ENCODE measurements around the gene PRKCH.

The PRKCH gene

GRCh38 chr14:61573748-61574513, 252.6 kb downstream of the PRKCH start:
- no peak for DNase-seq

GRCh38 chr14:61574514-61574807, 253.1 kb downstream of the PRKCH start:
- DNase-seq, result no peak

DNA sequence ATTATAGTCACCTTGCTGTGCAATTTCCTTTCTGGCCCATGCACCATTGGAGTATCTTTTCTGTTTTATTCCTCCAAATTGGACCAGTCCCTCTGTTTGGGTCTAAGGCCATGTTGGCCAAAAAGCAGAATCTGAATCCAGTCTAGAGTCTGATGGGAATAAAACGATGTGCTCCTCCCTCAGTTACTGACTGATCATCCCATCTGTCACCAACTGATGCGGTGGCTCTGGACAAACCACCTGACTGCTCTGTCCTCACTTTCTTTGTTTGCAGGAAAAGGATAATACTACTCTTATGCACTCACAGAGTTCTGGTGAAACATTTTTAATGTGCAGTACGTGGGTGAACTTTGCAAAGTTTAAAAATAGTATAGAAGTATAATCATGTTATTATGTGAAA, 253.7 kb downstream of the PRKCH start:
- no peak for DNase-seq

DNA sequence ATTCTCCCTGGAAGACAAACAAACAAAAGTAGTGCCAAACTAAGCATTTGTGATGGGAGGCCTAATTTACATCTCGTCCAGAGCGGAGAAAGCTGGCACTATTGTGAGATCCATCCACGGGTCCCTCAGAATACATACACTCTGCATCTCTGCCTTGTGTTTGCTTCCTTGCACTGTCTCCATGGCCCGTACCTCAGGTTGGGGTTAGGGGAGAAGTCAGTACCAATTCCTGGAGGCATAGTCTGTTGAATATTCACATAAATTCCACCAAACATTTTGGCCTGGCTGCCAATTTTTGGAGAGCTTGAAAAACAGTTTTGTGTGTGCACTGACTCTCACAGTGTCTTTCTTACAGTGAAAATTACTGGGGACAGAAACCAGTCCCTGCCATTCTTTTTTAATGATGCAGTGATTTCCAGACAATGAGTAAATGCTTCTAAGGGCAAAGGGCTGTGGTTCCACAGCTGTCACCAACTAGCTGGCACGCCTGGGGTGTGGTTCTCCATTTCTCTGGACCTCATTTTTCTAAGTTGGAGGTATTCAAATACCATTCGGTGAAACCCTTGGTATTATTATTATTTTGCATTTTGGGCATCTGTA, 254.3 kb downstream of the PRKCH start:
- no peak for DNase-seq

DNA sequence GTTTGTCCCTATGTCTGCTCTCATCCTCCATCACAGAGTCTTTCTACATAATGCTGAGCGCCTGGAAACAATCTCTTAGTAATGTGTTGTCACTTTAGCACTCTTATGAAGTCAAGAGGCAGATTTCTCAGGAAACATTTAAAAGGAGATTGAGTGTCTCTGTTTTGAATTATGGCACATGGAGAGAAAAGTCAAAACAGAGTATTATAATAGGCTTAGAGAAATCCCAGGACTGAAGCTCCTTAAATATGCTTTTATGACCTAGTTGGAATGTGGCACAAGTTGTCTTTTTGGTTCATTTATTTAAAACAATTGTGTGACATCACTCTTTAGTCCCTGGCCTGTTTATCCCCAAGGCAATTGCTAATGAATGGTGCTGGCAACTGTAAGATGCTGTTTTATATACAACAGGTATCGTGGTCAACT, 256.1 kb downstream of the PRKCH start:
- no peak for DNase-seq

DNA sequence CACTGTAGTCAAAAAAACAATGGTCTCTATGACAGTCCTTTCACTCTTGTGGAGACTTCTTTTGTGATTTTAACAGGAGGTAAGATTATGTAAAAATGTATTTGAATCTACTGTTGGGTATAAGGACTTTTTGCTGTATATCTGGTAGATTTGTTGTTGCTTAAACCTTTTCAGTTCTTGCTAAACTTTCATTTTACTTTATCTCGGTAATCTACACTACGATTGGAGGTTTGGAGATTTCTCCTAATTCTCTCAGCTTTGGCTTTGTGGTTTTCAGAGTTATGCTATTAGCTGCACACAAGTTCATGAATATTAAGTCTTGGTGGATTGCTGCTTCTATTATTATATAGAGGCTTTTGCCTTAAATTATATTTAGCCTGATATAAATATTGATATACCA, 257.4 kb downstream of the PRKCH start:
- DNase-seq, result no peak

- DNase-seq, result no peak
Observed at GRCh38 chr14:61581340-61581739, 260.0 kb downstream of the PRKCH start.

DNA sequence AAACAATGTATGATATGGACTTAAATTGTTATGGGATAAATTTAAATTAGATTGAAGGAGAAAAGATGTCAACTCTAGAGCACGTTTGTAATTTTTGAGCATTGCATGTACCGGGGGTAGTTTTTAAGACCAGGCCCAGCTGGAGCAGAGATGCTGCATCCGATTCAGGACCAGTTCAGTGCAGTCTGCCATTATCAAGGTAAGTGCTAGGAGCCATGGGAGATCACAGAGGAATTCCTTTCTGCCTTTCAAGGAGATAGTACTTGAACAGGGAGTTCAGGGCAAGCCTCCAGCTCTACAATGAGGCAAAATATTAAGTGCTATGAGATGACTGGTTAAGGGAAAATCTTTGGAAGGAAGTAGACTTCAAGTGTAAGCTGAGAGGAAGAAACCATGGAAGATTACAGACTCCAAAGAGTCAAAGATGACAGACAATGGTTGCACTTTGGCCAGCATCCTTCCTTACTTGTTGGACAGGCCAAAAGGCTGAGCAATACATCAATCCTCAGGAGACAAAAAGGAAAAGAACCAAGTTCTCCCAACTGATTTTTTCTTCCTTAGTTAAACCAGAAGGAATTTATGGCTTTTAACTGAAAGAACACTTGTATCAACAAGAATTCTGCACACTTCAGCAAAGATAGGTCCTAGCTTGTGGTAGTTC, 260.7 kb downstream of the PRKCH start:
- no peak for DNase-seq

GRCh38 chr14:61582815-61583214, 261.4 kb downstream of the PRKCH start:
- DNase-seq, result no peak

DNA sequence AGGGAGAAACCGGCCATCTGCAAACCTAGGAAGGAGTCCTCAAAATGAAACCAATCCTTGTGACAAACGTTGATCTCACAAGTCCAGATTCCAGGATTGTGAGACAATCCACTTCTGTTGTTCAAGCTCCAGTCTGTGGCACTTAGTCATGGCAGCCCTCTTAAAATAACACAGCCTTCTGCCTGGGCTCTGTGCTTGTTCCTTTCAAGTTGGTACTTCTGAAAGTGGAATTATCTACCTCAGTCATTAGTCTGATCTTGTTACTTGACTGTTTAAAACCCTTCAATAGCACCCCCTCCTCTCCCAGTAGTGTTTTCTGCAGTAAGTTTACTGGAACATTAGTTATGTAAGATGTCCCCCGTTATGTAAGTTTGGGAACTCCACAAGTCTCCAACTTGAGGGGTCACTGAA, 263.0 kb downstream of the PRKCH start:
- DNase-seq, result no peak

- no peak for DNase-seq
Observed at GRCh38 chr14:61585598-61586543, 264.5 kb downstream of the PRKCH start.

- no peak for DNase-seq
Observed at GRCh38 chr14:61586544-61587055, 265.2 kb downstream of the PRKCH start.

- no peak for DNase-seq
Observed at GRCh38 chr14:61587081-61587713, 265.8 kb downstream of the PRKCH start.

GRCh38 chr14:61588419-61588901, 267.1 kb downstream of the PRKCH start:
- no peak for DNase-seq

DNA sequence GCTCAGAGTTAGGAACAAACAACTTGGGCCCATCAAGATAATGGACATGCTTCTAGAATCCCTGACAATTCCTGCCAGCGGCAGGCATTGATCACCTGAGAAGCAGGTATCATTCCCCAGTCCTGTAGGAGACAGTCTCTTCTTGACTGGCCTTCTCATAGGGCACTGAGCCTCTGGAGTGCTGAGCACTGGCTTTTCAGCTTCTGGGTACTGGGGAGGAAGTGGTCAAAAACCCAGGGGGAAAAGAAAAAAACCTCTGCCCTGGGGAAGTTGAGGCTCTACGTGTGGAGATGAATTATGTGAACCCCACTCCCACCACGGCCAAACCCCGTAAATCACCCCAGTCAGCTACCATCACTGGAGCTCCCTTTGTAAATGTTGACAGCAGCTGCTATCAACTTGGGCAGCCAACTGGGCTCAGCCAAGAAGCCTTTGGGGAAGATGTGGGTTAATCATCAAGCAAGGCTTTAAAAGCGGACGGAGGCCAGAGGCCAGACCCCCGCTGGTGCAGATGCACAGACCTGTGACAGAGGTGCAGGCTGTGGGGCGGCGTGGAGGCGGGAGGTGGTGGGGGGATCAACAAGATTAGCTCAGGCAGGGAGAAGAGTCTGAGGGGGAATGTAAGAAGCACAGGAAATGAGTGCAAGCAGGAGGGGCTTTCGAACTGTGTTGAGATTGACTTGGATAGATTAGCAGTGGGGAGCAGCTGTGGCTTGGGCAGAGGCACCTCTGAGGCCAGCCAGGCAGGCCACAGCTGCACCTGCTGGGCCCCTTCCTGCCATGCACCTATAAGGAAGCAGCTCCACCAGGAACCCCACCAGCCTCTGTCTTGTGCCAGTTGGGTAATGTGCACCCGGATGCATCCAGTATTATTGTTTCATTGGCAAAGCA, 268.6 kb downstream of the PRKCH start:
- no peak for DNase-seq

GRCh38 chr14:61591862-61592261, 270.5 kb downstream of the PRKCH start:
- DNase-seq, result no peak

GRCh38 chr14:61593330-61593729, 272.0 kb downstream of the PRKCH start:
- no peak for DNase-seq

DNA sequence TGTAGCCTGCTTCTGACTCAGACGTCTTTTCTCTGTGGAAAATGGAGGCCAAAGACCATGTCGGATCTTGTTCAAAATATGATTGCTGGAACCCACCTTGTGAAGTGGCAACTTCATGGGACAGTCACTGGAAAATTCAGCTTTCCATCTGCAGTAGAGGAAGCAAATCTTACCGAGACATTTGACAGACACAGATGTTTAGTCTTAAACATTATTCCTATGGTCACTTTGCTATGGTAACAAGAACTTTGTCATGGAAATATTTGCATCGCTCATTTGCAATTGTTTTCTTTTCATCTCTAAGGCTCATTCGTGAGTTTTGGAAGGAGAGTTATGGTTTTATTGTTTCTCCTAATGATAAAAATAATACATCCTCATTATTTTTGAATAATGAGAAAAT, 275.6 kb downstream of the PRKCH start:
- no peak for DNase-seq

DNA sequence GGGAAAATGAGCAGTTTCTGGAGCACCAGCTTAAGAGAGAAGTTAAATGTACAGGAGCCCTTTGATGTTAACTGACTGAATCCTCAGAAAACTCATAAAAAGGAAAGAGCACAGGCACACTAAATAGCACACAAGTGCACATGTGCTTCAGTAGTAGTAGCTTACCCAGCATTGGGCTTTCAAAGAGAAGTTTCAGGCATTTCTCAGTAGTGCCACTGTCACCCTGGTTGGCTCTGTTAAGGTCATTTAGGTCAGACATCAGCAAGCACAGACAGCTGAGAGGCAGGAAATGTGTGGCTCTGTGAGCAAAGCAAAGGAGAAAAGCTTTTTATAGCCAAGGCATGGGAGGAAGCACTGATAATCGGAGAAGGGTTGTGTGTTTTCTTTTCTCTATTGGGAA, 277.6 kb downstream of the PRKCH start:
- no peak for DNase-seq

GRCh38 chr14:61599942-61600341, 278.6 kb downstream of the PRKCH start:
- no peak for DNase-seq
